Measurements from ENCODE around the gene IFT20.

DNA sequence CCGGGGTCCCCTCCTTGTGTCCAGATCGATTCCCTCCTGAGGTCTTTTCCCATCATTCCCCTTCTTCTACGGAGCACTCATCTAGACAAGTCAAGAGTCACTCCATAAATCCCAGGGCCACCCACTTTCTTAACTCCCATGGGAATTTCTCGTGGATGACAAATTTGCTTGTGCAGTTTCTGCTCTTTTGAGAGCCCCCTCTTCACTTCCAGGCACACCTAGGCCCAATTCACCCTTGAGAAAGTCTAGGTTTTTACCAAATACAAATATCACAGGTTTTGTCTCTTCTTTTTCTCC, 22.6 kb upstream of the IFT20 start:
- TF ChIP-seq, protein P1, sequence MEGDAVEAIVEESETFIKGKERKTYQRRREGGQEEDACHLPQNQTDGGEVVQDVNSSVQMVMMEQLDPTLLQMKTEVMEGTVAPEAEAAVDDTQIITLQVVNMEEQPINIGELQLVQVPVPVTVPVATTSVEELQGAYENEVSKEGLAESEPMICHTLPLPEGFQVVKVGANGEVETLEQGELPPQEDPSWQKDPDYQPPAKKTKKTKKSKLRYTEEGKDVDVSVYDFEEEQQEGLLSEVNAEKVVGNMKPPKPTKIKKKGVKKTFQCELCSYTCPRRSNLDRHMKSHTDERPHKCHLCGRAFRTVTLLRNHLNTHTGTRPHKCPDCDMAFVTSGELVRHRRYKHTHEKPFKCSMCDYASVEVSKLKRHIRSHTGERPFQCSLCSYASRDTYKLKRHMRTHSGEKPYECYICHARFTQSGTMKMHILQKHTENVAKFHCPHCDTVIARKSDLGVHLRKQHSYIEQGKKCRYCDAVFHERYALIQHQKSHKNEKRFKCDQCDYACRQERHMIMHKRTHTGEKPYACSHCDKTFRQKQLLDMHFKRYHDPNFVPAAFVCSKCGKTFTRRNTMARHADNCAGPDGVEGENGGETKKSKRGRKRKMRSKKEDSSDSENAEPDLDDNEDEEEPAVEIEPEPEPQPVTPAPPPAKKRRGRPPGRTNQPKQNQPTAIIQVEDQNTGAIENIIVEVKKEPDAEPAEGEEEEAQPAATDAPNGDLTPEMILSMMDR (IDR thresholded peaks at IDR 0.05; ENCODE audit: low read depth, low read length), result no peak
- no peak for TF ChIP-seq EZH2phosphoT487 (IDR thresholded peaks at IDR 0.05; ENCODE audit: low read depth)
